HUES48 (cell line): ENCODE data around the gene TARS3.

Source experiments
- H3K27ac ChIP-seq: one replicate; pipeline ENCODE4 v1.7.0; 2013; ENCODE audit warnings: low read depth, low read length, inconsistent platforms
- H3K27me3 ChIP-seq: 2 replicates; pipeline ENCODE4 v1.6.1; 2013; ENCODE audit warnings: mild to moderate bottlenecking, low read length; ENCODE audit not compliant: control insufficient read depth, insufficient read depth
- H3K36me3 ChIP-seq: 2 replicates; pipeline ENCODE4 v1.6.1; 2013; ENCODE audit warnings: low read length; ENCODE audit not compliant: control insufficient read depth, insufficient read depth
- H3K4me1 ChIP-seq: 2 replicates; pipeline ENCODE4 v1.6.1; 2013; ENCODE audit warnings: mild to moderate bottlenecking, low read length; ENCODE audit not compliant: control insufficient read depth, insufficient read depth
- H3K4me3 ChIP-seq: 2 replicates; pipeline ENCODE4 v1.5.1; 2013; ENCODE audit warnings: mild to moderate bottlenecking, low read depth, low read length
- H3K9ac ChIP-seq: 2 replicates; pipeline ENCODE4 v1.6.1; 2013; ENCODE audit warnings: mild to moderate bottlenecking, low read depth, low read length, moderate library complexity
- H3K9me3 ChIP-seq: 2 replicates; pipeline ENCODE4 v1.6.1; 2013; ENCODE audit warnings: low read length; ENCODE audit not compliant: control insufficient read depth, insufficient read depth

The TARS3 gene

DNA sequence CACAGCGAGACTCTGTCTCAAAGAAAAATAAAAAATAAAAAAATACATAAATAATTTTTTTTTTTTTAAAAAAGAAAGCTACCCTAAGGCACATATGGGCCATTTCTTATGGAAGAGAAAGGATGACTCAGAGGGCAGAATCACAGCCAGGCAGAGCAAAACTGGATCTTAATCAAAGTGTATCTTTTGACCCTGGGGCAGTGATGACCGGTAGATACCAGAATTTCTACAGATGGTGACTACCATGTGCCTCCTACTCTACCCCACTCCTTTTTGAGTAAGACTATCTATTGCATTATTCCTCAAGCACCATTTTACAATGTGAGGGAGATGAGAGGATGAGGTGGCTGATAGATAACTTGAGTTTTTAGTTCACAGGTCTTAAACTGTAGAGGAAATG, 26.0 kb downstream of the TARS3 start:
- Histone ChIP-seq H3K4me3 (no peak overlapping the region), H3K4me1 (no peaks in the 10 kb centered on the region), H3K9ac (no peak overlapping the region), H3K9me3 (no peaks in the 10 kb centered on the region), H3K27me3 (no peaks in the 10 kb centered on the region), H3K36me3 (peaks cover 42% of the 10 kb centered on the region), H3K27ac (no peak overlapping the region)

DNA sequence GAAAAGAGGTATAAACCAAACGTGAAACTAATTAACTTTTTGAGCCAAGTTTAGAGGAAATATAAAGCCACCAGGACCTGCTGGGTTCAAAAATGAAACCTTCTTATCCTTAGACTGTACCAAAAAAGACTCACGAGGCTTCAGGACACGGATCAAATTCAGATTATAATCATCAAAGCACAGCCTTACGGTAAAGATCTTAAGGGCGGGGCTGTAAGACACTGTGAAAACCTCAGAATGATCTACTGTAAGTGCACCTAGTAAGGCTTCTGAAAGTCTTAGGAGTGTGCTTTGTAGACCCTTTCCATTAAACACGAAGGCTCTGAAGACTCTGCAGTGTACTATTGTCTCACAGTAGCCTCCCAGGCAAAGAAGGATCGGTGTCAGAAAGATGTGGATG, 26.8 kb downstream of the TARS3 start:
- Histone ChIP-seq H3K36me3 (peaks cover 44% of the 10 kb centered on the region), H3K4me3 (no peak overlapping the region), H3K27me3 (no peaks in the 10 kb centered on the region), H3K27ac (no peak overlapping the region), H3K9ac (no peak overlapping the region), H3K4me1 (no peaks in the 10 kb centered on the region), H3K9me3 (no peaks in the 10 kb centered on the region)

DNA sequence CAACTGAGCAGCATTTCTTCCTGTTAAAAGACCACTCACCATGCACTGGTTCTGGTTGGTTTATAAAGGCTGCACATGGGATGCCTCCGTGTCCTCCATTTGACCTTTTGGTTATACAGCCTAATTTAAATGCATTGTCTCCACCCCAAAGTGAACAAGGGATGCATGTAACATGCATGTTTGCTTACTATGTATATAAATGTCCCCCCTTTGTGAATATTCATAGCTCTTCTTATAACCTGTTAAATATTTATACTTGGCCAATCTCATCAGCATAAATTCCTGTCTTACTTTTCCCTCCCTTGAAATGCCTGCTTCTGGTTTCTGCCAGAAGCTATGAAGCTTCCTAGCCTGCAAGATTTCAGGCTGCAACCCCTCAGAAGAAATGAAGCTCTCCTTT, 27.4 kb downstream of the TARS3 start:
- Histone ChIP-seq H3K4me1 (no peaks in the 10 kb centered on the region), H3K27me3 (no peaks in the 10 kb centered on the region), H3K9me3 (no peaks in the 10 kb centered on the region), H3K27ac (no peak overlapping the region), H3K9ac (no peak overlapping the region), H3K36me3 (peaks cover 38% of the 10 kb centered on the region), H3K4me3 (no peak overlapping the region)

DNA sequence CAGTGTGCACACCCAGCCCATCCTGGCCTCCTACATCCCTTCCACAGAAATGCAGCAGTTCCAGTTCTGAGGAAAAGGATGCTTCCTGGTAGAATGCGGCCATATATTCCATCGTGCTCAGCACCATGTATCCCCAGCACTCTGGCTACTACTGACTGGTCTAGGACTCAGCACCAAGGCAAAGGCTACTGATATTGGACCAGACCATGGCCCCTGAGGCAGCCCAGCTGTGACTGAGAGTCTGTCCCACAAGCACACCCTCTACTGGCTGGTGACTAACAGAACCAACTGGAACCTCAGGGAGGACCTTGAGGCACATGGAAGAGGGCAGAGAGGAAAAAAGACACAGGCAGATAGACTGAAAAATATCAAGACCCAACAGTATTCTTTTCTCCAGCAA, 30.0 kb downstream of the TARS3 start:
- Histone ChIP-seq H3K27me3 (no peaks in the 10 kb centered on the region), H3K36me3 (peaks cover 21% of the 10 kb centered on the region), H3K4me1 (no peaks in the 10 kb centered on the region), H3K4me3 (no peak overlapping the region), H3K27ac (no peak overlapping the region), H3K9ac (no peak overlapping the region), H3K9me3 (no peaks in the 10 kb centered on the region)

DNA sequence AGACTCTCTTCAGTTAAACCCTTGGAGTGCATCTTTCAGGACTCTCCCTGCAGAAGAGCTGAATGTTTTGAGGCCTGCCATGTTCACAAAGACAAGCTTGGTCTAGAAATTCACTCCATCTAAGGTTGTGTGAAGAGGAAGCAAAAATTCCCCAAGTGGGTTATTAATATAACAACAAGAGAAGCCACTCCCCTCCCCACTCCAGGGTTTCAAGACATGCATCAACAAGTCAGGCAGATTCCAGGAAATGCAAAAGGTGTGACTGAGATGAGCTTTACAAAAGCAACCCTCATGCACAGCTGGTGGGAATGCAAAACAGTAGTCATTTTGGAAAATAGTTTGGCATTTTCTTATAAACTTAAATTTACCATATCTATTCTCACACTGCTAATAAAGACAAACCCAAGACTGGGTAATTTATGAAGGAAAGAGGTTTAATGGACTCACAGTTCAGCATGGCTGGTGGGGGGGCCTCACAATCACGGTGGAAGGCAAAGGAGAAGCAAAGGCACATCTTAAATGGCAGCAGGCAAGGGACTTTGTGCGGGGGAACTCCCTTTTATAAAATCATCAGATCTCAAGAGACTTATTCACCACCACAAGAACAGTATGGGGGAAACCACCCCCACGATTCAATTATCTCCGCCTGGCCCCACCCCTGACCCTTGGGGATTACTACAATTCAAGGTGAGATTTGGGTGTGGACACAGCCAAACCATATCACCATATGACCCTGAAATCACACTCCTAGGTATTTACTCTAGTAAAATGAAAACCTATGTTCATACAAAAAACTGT, 31.3 kb downstream of the TARS3 start:
- H3K4me1 ChIP-seq, result no peaks in the 10 kb centered on the region
- no peak overlapping the region for H3K27ac ChIP-seq
- peaks cover 12% of the 10 kb centered on the region for H3K36me3 ChIP-seq
- H3K9ac ChIP-seq, result no peak overlapping the region
- H3K9me3 ChIP-seq, result no peaks in the 10 kb centered on the region
- H3K4me3 ChIP-seq, result no peak overlapping the region
- H3K27me3 ChIP-seq, result no peaks in the 10 kb centered on the region

DNA sequence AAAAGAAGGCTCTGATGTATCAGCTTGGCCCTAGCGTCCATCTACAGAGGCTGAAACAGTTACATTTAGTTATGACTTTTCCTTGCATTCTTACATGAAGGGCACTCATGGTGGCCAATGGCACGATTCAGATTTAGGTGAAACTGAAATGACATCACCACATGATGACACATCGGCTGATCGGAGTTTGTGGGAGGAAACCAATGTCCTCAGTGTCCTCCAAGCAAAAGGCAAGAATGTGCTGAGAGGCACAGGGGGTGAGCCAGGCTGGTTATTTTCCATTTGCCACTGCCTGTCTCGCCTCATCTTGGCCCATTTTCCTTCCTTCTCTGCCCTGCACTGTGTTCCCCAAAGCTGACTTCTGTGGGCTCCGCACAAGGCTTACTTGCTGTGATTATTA, 34.4 kb downstream of the TARS3 start:
- Histone ChIP-seq H3K27ac (no peak overlapping the region), H3K4me3 (no peak overlapping the region), H3K4me1 (no peaks in the 10 kb centered on the region), H3K9me3 (no peaks in the 10 kb centered on the region), H3K27me3 (no peaks in the 10 kb centered on the region), H3K36me3 (peaks cover 3% of the 10 kb centered on the region; the same call in 1 of the 2 replicates), H3K9ac (no peak overlapping the region)

DNA sequence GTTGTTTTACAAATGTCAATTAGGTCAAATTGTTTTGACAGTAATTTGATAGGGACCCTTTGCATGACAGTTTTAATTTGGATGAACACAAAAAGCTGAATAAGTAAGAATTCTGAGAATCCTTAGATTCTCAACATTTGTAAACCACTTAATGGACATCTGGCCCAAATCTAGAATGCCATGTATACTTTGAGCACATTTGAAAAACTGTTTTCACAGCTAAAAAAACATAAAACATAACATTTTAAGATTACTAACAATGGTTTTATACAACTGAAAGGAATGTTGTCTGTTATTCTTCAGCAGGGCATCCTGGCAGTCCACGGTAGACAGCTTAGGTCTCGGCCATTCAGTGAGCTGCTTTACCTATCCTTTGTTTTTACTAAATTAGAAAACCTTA, 37.6 kb downstream of the TARS3 start:
- H3K4me3 ChIP-seq, result no peak overlapping the region

DNA sequence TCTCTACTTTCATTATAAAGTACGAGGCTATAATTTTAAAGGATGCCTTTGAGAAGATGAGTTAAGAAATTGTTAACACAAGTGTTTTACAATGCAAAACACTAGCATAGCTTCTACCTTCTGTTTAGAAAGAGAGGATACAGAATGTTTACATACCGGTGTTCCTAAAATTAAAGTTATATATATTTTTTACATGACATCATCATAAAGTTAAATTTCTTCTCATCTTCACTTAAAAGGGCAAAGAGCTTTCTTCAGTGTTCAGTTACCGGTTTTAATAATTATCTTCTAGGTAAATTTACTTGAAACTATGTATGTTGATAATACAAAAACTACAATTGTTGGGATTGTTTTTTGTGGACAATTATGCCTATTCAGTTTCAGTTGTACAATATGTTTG, 39.4 kb downstream of the TARS3 start:
- H3K4me3 ChIP-seq, result no peak overlapping the region
- no peak overlapping the region for H3K27ac ChIP-seq
- H3K27me3 ChIP-seq, result no peaks in the 10 kb centered on the region
- H3K9me3 ChIP-seq, result no peaks in the 10 kb centered on the region
- peaks cover 12% of the 10 kb centered on the region for H3K36me3 ChIP-seq
- H3K4me1 ChIP-seq, result no peaks in the 10 kb centered on the region
- H3K9ac ChIP-seq, result no peak overlapping the region

More for the DNA sequence above, 37.6 kb downstream of the TARS3 start:
- Histone ChIP-seq H3K27ac (no peak overlapping the region), H3K9ac (no peak overlapping the region), H3K4me1 (no peaks in the 10 kb centered on the region), H3K27me3 (no peaks in the 10 kb centered on the region), H3K36me3 (peaks cover 12% of the 10 kb centered on the region), H3K9me3 (no peaks in the 10 kb centered on the region)

DNA sequence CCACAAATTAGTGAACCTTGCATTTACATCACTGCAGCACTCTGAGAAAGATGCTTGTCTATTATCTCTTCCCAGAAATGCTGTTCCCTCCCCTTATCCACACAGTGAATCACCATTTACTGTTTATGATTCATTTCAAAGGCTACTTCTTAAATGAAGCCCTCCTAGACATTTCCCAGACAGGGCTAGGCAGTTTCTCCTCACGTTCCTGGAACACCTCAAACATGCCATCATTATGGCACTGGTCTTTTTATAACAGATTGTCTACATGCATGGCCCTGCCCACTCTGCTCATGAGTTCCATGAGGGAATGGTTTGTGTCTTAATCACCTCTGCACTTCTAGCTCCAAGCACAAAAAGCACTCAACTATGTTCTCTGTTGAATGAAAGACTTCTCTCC, 39.9 kb downstream of the TARS3 start:
- no peak overlapping the region for H3K9ac ChIP-seq

DNA sequence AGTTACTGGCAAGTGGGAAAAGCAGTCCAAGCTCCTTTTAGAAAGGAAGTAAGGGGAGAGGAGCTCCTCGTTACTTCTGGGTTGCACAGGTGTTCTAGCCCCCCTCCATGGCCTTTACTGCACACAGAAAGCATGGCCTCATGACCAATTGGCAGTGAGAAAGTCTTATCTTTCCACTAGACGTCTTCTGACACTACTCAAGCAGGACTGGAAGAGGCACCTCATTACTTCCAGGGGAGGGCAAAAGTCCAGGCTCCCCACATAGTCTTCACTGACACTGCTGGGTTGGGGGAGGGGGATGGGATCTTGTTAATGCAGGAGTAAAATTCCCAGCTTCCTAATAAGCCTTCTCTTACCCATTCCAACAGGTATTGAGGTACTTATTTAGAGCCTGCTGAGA, 44.5 kb downstream of the TARS3 start:
- Histone ChIP-seq H3K27me3 (no peaks in the 10 kb centered on the region), H3K9ac (no peak overlapping the region), H3K36me3 (peaks cover 19% of the 10 kb centered on the region), H3K9me3 (no peaks in the 10 kb centered on the region), H3K4me1 (no peaks in the 10 kb centered on the region), H3K27ac (no peak overlapping the region), H3K4me3 (no peak overlapping the region)

More for the DNA sequence above, 39.9 kb downstream of the TARS3 start:
- Histone ChIP-seq H3K4me3 (no peak overlapping the region), H3K9me3 (no peaks in the 10 kb centered on the region), H3K36me3 (peaks cover 12% of the 10 kb centered on the region), H3K27ac (no peak overlapping the region), H3K27me3 (no peaks in the 10 kb centered on the region), H3K4me1 (no peaks in the 10 kb centered on the region)

DNA sequence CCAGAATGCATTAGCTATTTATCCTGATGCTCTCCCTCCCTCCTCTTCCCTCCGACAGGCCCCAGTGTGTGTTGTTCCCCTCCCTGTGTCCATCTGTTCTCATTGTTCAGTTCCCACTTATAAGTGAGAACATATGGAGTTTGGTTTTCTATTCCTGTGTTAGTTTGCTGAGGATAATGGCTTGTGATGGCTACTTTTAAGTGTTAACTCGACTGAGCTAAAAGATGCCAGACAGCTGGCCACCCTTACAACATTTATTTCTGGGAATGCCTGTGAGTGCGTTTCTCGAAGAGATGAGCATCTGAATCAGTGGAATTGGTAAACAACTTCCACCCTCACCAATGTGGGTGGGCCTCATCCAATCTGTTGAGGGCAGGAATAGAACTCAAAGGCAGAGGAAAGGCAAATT, 47.3 kb downstream of the TARS3 start:
- H3K4me3 ChIP-seq, result no peak overlapping the region
- peaks cover 20% of the 10 kb centered on the region for H3K36me3 ChIP-seq
- no peaks in the 10 kb centered on the region for H3K27me3 ChIP-seq
- H3K9ac ChIP-seq, result no peak overlapping the region
- no peaks in the 10 kb centered on the region for H3K9me3 ChIP-seq
- no peak overlapping the region for H3K27ac ChIP-seq
- no peaks in the 10 kb centered on the region for H3K4me1 ChIP-seq
